Non-pigmented ciliary epithelial cell (primary cell): ENCODE measurements around the gene CHRNB2.

Experiments used
- DNase-seq: peaks from one replicate; pipeline ENCODE4 v3.0.0-alpha.2; 2010; ENCODE audit warnings: low read depth

CHRNB2 gene

GRCh38 chr1:154611150-154611862, 43.7 kb downstream of the CHRNB2 start:
- no peak for DNase-seq

- DNase-seq = no peak
Measured at GRCh38 chr1:154614247-154614646, 46.7 kb downstream of the CHRNB2 start.

- no peak for DNase-seq
Measured at GRCh38 chr1:154614901-154615300, 47.3 kb downstream of the CHRNB2 start.

GRCh38 chr1:154615411-154615810, 47.8 kb downstream of the CHRNB2 start:
- no peak for DNase-seq

- DNase-seq = no peak
Measured at GRCh38 chr1:154616659-154617345, 49.2 kb downstream of the CHRNB2 start.

- DNase-seq = no peak
Measured at GRCh38 chr1:154619181-154619948, 51.8 kb downstream of the CHRNB2 start.

- DNase-seq = no peak
Measured at GRCh38 chr1:154620751-154621150, 53.2 kb downstream of the CHRNB2 start.

- no peak for DNase-seq
Measured at GRCh38 chr1:154621875-154622274, 54.3 kb downstream of the CHRNB2 start.

GRCh38 chr1:154622503-154623039, 55.0 kb downstream of the CHRNB2 start:
- no peak for DNase-seq

- DNase-seq = no peak
Measured at GRCh38 chr1:154623358-154623757, 55.8 kb downstream of the CHRNB2 start.

- DNase-seq = peak; percentile 90
Measured at GRCh38 chr1:154624746-154625643, 57.4 kb downstream of the CHRNB2 start.

- DNase-seq = no peak
Measured at GRCh38 chr1:154626456-154627256, 59.1 kb downstream of the CHRNB2 start.

GRCh38 chr1:154627257-154628120, 59.9 kb downstream of the CHRNB2 start:
- peak; percentile 49 for DNase-seq

GRCh38 chr1:154628121-154628405, 60.5 kb downstream of the CHRNB2 start:
- DNase-seq = no peak

GRCh38 chr1:154629061-154629674, 61.6 kb downstream of the CHRNB2 start:
- DNase-seq = no peak
